Effector memory CD8-positive, alpha-beta T cell (primary cell): Measurements from ENCODE around the gene TMEM138.
A peak's percentile ranks its signal among the peaks of the same experiment; 100 is the strongest.

Experiments
- ATAC-seq: fragments of 150-1000 bp; cut with Tn5 transposase; replicated peaks from 2 replicates; pipeline ENCODE4 v1.10.0; 2021; ENCODE audit warnings: mild to moderate bottlenecking, moderate library complexity
- DNase-seq, 3 experiments: peaks; one replicate each; pipeline ENCODE4 v3.0.0; 2021
- H3K27ac Mint-ChIP-seq, 2 donors: one replicate each; pipeline ENCODE4 v1.8.0; 2022; ENCODE audit warnings: mild to moderate bottlenecking in 2 of 2, mixed read lengths in 2 of 2, moderate library complexity in 2 of 2
- H3K27me3 Mint-ChIP-seq, 2 donors: one replicate each; pipeline ENCODE4 v1.8.0; 2022; ENCODE audit warnings: mixed read lengths in 2 of 2
- H3K36me3 Mint-ChIP-seq: one replicate; pipeline ENCODE4 v1.8.0; 2022; ENCODE audit warnings: mild to moderate bottlenecking, moderate library complexity, mixed read lengths; ENCODE audit not compliant: insufficient read depth
- H3K4me1 Mint-ChIP-seq, 2 donors: one replicate each; pipeline ENCODE4 v1.8.0; 2022; ENCODE audit warnings: low read depth in 2 of 2, mixed read lengths in 2 of 2
- H3K4me3 Mint-ChIP-seq, 2 donors: one replicate each; pipeline ENCODE4 v1.8.0; 2022; ENCODE audit warnings: mild to moderate bottlenecking in 2 of 2, mixed read lengths in 2 of 2, moderate library complexity in 2 of 2
- H3K9me3 Mint-ChIP-seq, 2 donors: one replicate each; pipeline ENCODE4 v1.8.0; 2022; ENCODE audit warnings: mixed read lengths in 2 of 2

Gene TMEM138

GRCh38 chr11:61361237-61361740 is 885 bp upstream of the TMEM138 start:
- H3K9me3 Mint-ChIP-seq = no peaks in the 10 kb centered on the region
- H3K27ac Mint-ChIP-seq = peak overlapping the region; percentile 94 to 95
- H3K27me3 Mint-ChIP-seq = no peaks in the 10 kb centered on the region
- peaks cover 21 to 25% of the 10 kb centered on the region in 2 donors for H3K4me1 Mint-ChIP-seq
- peak overlapping the region; percentile 86 to 93 for H3K4me3 Mint-ChIP-seq
- no peak for DNase-seq
- peaks cover 35% of the 10 kb centered on the region for H3K36me3 Mint-ChIP-seq
- ATAC-seq = no peak

- Mint-ChIP-seq H3K4me3 (peak overlapping the region; percentile 86 to 93), H3K4me1 (peaks cover 21 to 25% of the 10 kb centered on the region in 2 donors), H3K27ac (peak overlapping the region; percentile 94 to 95), H3K9me3 (no peaks in the 10 kb centered on the region), H3K27me3 (no peaks in the 10 kb centered on the region), H3K36me3 (peaks cover 47% of the 10 kb centered on the region)
- ATAC-seq (peak; percentile 35), DNase-seq (peak in 2 of 3 experiments; percentile 18 to 40)
Measured at GRCh38 chr11:61362542-61362875, 335 bp downstream of the TMEM138 start.

DNA sequence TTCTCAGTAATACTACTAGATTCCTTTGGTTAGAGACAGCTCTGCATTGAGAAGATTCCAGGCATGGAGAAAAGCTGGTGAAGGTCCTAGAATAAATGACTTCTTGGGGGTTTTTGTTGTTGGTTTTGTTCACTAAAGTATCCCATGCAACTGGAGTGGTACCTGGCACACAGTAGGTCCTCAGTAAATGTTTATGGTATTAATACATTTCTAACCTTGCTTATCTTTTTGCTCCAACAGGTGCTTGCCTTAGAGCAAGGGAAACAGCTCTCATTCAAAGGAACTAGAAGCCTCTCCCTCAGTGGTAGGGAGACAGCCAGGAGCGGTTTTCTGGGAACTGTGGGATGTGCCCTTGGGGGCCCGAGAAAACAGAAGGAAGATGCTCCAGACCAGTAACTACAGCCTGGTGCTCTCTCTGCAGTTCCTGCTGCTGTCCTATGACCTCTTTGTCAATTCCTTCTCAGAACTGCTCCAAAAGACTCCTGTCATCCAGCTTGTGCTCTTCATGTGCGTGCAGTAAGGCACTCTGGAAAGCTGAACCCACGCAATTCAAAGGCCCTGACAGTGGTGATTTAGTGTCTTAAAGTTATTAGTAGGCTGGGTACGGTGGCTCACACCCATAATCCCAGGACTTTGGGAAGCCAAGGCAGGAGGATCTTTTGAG is 2.0 kb downstream of the TMEM138 start:
- Mint-ChIP-seq H3K27me3 (no peaks in the 10 kb centered on the region), H3K4me3 (peak overlapping the region; percentile 8 to 32), H3K9me3 (no peaks in the 10 kb centered on the region), H3K27ac (peak overlapping the region in 1 of 2 donors; percentile 14), H3K4me1 (peaks cover 21 to 25% of the 10 kb centered on the region in 2 donors), H3K36me3 (peaks cover 60% of the 10 kb centered on the region)
- no peak for ATAC-seq
- no peak for DNase-seq

DNA sequence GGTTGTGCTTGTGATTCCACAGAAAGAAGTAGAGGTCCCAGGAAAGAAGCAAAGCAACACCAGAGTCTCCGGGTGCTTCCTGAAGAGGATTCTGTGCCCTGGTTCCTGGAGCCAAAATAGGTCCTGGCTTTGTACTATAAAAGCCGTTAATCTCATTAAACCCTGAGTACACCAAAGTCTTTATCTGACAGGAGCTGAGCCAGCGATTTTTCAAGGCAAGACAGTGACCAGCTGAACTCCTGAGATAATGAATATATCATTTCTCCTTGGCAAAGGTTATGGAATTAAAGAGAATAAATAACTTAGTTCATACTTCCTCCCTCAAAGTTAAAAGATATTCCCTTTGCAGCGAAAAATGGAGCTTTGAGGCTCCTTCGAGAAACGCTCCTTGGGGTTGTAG is 5.2 kb downstream of the TMEM138 start:
- peaks cover 57% of the 10 kb centered on the region for H3K36me3 Mint-ChIP-seq
- H3K27ac Mint-ChIP-seq = no peak overlapping the region
- H3K4me3 Mint-ChIP-seq = no peak overlapping the region

GRCh38 chr11:61368646-61369045 is 6.5 kb downstream of the TMEM138 start:
- Mint-ChIP-seq H3K27me3 (no peaks in the 10 kb centered on the region), H3K9me3 (no peaks in the 10 kb centered on the region), H3K27ac (no peak overlapping the region), H3K4me1 (peaks cover 0 to 3% of the 10 kb centered on the region in 2 donors), H3K36me3 (peaks cover 53% of the 10 kb centered on the region), H3K4me3 (no peak overlapping the region)
- no peak for ATAC-seq
- DNase-seq = no peak

More for the DNA sequence above, 5.2 kb downstream of the TMEM138 start:
- H3K9me3 Mint-ChIP-seq = no peaks in the 10 kb centered on the region
- no peak for DNase-seq
- peaks cover 9 to 13% of the 10 kb centered on the region in 2 donors for H3K4me1 Mint-ChIP-seq
- H3K27me3 Mint-ChIP-seq = no peaks in the 10 kb centered on the region
- no peak for ATAC-seq

DNA sequence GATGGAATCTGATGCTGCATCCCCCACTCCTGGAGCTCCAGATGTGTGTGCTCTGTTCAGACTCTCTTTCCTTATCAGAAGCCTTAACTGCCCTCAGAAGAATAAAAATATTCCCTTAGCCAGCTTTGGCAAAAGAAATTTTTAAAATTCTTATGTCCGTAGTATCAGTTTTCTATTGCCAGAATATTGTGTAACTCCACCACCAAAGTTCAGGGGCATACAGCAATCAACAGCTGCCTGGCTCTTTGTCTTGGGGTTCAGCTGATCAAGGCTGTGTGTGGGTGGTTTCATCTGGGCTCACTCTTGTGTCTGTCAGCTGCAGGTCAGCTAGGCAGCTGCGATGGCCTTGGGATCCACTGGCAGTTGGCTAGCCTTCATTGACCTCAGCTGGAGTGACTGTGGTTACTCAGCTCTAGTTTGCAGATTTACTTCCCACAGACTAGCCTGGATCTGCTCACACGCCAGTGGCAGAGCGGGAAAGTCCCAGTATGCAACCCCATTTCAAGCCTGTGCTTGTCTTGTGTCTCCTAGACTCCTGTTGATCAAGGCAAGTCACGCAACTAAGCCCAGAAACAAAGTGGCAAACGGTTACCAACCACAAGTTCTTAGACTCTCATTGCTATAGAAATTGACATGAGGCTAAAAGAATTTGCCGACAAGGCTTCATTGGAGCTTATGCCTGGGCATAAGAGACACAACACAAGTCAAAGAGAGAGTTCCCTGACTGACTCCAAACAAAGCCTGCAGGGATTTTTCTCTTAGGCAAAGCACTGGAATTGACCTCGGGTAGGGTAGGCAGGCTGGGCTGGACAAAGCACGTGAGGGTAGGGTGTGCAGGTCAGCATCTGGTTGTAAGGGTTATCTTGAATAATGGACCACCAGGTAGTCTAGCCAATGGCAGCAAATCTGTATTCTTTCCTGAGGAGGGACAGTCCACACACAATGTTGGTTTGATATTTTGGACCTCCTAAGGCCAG is 7.5 kb downstream of the TMEM138 start:
- no peak overlapping the region for H3K4me3 Mint-ChIP-seq
- H3K4me1 Mint-ChIP-seq = peaks cover 0 to 1% of the 10 kb centered on the region in 2 donors
- H3K27ac Mint-ChIP-seq = no peak overlapping the region
- no peak for DNase-seq
- H3K9me3 Mint-ChIP-seq = no peaks in the 10 kb centered on the region
- peaks cover 47% of the 10 kb centered on the region for H3K36me3 Mint-ChIP-seq
- ATAC-seq = no peak
- no peaks in the 10 kb centered on the region for H3K27me3 Mint-ChIP-seq

- no peak for DNase-seq
- Mint-ChIP-seq H3K36me3 (peaks cover 39% of the 10 kb centered on the region), H3K9me3 (no peaks in the 10 kb centered on the region), H3K27ac (no peak overlapping the region), H3K4me1 (peaks cover 0 to 1% of the 10 kb centered on the region in 2 donors), H3K4me3 (no peak overlapping the region), H3K27me3 (no peaks in the 10 kb centered on the region)
- ATAC-seq = no peak
Measured at GRCh38 chr11:61370349-61371005, 8.3 kb downstream of the TMEM138 start.

DNA sequence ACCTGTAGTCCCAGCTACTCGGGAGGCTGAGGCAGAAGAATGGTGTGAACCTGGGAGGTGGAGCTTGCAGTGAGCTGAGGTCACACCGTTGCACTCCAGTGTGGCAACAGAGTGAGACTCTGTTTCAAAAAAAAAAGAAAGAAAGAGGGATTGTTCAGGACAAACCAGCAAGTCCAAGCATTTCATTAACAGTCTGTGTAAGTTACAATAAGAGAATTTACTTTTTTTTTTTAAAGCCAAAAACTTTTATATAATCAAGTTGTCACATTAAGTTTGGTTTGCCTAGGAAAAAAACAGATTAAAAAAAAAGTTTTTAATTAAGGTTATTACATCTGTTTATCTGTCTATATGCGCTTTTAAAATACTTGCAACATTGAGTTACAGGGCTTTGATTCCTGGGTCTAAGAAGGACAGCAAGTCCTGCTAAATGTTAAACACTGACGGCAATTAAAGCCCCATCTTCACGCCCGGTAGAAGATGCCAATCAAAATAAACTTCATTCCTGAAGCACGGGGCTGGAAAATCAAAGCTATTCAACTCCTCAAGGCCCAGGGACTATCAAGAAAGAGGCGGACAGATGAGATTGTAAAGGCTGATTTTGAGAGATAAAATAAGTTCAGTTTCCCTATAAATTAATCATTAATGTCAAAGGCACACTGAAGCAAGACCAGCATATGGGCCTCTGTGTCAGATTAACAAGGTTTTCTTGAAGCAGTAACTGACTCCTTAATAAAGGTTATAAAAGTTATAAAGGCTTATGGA is 10.7 kb downstream of the TMEM138 start:
- Mint-ChIP-seq H3K36me3 (peaks cover 17% of the 10 kb centered on the region), H3K9me3 (no peaks in the 10 kb centered on the region), H3K4me3 (no peak overlapping the region), H3K27ac (peak overlapping the region; percentile 44 to 60), H3K4me1 (peaks cover 0 to 1% of the 10 kb centered on the region in 2 donors), H3K27me3 (no peaks in the 10 kb centered on the region)
- no peak for ATAC-seq
- DNase-seq = no peak

GRCh38 chr11:61375761-61376108 is 13.6 kb downstream of the TMEM138 start:
- H3K4me1 Mint-ChIP-seq = no peaks in the 10 kb centered on the region

GRCh38 chr11:61377461-61378160 is 15.4 kb downstream of the TMEM138 start:
- Mint-ChIP-seq H3K9me3 (no peaks in the 10 kb centered on the region), H3K4me3 (no peak overlapping the region), H3K27ac (peak overlapping the region in 1 of 2 donors; percentile 20), H3K4me1 (no peaks in the 10 kb centered on the region), H3K36me3 (no peaks in the 10 kb centered on the region), H3K27me3 (no peaks in the 10 kb centered on the region)
- no peak for DNase-seq
- no peak for ATAC-seq

More at GRCh38 chr11:61375761-61376108, 13.6 kb downstream of the TMEM138 start:
- DNase-seq (no peak), ATAC-seq (no peak)
- H3K9me3 Mint-ChIP-seq = no peaks in the 10 kb centered on the region
- H3K27me3 Mint-ChIP-seq = no peaks in the 10 kb centered on the region
- H3K27ac Mint-ChIP-seq = no peak overlapping the region
- no peaks in the 10 kb centered on the region for H3K36me3 Mint-ChIP-seq
- no peak overlapping the region for H3K4me3 Mint-ChIP-seq

- DNase-seq = no peak
- no peaks in the 10 kb centered on the region for H3K4me1 Mint-ChIP-seq
- ATAC-seq = no peak
- no peak overlapping the region for H3K4me3 Mint-ChIP-seq
- H3K36me3 Mint-ChIP-seq = no peaks in the 10 kb centered on the region
- peak overlapping the region in 1 of 2 donors; percentile 20 for H3K27ac Mint-ChIP-seq
- no peaks in the 10 kb centered on the region for H3K27me3 Mint-ChIP-seq
- H3K9me3 Mint-ChIP-seq = no peaks in the 10 kb centered on the region
Measured at GRCh38 chr11:61378713-61379313, 16.6 kb downstream of the TMEM138 start.

DNA sequence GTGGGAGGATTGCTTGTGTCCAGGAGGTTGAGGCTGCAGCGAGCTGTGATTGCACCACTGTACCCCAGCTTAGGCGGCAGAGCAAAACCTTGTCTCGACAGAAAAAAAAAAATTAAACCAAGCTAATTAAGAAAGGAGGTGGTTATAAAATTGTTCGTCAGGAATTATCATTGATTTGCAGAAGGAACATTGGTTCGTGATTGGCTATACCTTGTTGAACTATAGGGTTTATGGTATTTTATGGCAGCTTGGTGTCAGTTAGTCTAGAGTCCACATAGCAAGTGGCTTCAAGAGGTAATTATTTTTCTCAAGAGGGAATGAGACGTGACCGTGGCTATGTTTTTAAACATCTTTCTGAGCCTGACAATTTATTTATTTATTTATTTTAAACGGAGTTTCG is 18.7 kb downstream of the TMEM138 start:
- DNase-seq (no peak), ATAC-seq (no peak)
- H3K27ac Mint-ChIP-seq = no peak overlapping the region
- no peaks in the 10 kb centered on the region for H3K36me3 Mint-ChIP-seq
- H3K4me3 Mint-ChIP-seq = no peak overlapping the region
- no peaks in the 10 kb centered on the region for H3K9me3 Mint-ChIP-seq
- no peaks in the 10 kb centered on the region for H3K27me3 Mint-ChIP-seq
- H3K4me1 Mint-ChIP-seq = peaks cover 7% of the 10 kb centered on the region in 2 donors
